HG02981 (cell line): ENCODE measurements around the gene RAP2A.
A peak's percentile ranks its signal among the peaks of the same experiment; 100 is the strongest.

Source experiments
- ATAC-seq: cut with Tn5 transposase; IDR thresholded peaks from one replicate; pipeline ENCODE4 v1.9.1; 2021; ENCODE audit warnings: mild to moderate bottlenecking, moderate library complexity; ENCODE audit not compliant: unreplicated experiment

The RAP2A gene

GRCh38 chr13:97492684-97493371 is 58.9 kb downstream of the RAP2A start:
- ATAC-seq, result peak; percentile 17

DNA sequence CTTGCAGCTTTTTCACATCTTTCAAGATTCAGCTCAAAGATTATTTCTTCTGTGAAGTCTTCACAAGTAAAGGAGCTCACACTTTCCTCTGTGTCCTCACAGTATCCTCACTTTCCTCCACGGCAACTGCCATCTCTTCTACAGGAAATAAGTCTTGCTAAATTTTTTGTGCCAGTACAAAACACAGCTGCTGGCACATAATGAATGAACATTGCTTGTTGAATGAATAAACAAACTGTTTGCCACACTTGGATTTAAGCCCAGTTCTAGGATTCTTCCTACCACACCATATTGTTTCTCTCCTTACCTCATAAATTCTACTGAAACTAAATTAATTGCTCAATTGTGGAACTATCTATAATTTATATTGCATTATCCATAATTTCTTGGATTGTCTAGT is 59.5 kb downstream of the RAP2A start:
- ATAC-seq, result no peak

DNA sequence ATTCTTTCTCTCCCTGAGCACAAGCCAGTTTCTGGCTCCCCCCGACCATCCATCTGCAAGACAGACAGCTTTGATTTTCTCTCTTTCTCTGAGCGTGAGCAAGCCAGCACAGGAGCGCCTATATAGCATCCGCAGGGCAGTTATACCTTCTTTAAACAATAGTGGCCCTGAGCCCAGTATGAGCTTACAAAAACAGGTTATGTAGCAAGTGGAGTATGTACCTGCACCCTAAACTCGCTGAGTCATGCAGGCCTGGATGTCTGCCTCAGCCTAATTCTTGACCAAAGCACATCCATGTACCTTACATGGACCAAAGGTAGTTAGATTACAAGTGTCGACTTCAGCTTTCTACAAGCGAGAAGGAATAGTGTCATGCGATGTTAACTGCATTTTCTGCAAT is 61.7 kb downstream of the RAP2A start:
- ATAC-seq, result no peak

DNA sequence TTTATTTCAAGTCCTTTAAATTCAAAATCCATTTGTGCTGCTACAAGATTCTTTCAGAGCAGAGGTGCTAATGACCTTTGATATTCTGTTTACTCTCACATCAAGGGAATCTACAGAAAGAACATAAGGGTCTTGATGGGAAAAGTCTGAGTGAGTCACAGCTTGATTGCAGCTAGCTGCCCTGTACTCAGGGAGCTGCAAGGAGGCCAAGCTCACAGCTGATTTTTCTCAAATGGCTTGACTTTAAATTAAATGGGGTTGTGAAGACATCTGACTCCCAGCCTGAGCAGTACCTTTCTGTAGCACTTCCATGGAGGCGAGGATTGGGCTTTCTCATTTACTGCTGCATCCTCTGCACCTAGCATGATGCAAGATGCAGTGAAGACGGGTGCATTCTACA is 62.5 kb downstream of the RAP2A start:
- no peak for ATAC-seq

- no peak for ATAC-seq
Observed at GRCh38 chr13:97497400-97497799, 63.4 kb downstream of the RAP2A start.

- no peak for ATAC-seq
Observed at GRCh38 chr13:97498419-97498818, 64.5 kb downstream of the RAP2A start.

GRCh38 chr13:97499181-97499580 is 65.2 kb downstream of the RAP2A start:
- no peak for ATAC-seq

DNA sequence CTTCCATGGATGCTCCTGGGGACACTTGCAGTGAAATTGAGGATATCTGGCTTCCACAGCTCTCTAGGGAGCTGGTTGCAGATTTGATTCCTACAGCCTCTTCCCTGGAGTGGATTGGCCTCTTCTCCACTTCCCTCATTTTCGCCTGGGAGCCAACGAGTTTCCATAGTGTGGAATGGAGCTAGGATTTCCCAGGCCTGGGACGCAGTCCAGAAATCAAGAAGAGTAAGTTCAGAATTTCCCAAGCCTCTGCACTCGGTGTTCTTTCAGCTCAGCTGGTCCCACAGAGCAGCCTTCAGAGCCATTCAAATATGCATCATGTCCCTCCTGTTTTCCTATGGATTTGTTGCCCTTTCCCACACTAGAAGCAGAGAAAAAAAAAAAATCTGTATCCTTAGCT is 68.2 kb downstream of the RAP2A start:
- no peak for ATAC-seq

DNA sequence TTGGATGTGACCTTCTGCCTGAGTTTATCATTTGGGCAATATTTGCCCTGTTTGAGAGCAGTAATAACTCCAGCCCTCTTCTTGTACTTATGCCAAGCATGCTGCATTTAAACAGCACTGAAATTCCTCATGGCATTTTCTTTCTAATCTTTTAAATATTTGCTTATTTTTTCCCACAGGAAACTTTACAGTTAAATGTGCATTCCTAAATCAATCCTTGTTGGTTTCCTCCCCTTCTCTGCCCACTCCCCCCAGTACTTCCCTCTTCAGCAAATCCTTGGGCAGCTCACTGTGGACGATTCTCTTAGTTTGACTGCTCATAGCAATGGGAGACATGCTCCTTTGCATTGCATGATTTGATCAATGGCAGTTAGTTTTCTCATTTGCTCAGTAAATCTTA is 68.7 kb downstream of the RAP2A start:
- no peak for ATAC-seq

GRCh38 chr13:97505017-97505416 is 71.0 kb downstream of the RAP2A start:
- ATAC-seq, result no peak

DNA sequence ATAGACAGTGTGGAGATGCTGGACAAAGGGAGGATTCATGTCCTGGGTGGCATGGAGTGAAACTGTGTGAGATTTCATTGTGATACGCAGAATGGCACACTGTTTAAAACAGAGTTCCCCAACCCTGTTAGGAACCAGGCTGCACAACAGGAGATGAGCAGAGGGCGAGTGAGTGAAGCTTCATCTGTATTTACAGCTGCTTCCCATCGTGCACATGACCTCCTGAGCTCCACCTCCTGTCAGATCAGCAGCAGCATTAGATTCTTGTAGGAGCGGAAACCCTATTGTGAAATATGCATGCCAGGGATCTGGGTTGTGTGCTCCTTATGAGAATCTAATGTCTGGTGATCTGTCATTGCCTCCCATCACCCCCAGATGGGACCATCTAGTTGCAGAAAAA is 72.5 kb downstream of the RAP2A start:
- ATAC-seq, result no peak

- no peak for ATAC-seq
Observed at GRCh38 chr13:97512732-97513131, 78.8 kb downstream of the RAP2A start.

DNA sequence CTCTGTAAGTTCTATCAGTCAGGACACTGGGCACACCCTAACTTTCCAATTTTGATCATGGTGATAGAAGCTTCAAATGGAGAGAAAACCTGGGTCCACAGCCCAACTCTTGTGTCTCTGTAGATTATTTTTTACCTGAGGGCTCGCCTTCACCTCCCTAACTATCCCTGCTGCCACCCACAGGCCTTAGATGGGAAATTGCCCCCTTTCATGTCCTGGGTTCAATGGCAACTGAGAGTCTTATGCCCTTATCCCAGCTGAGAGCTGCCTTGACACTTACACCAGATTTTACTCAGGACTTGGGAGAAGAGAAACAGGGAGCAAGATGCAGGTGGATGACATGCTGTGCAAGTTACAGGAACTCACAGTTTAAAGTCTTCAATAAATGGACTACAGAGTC is 81.7 kb downstream of the RAP2A start:
- no peak for ATAC-seq

GRCh38 chr13:97517967-97518366 is 84.0 kb downstream of the RAP2A start:
- ATAC-seq, result no peak
